ENCODE results near the gene ANKRD17.

GRCh38 chr4:73067971-73068394 is 190.6 kb downstream of the ANKRD17 start:
- TF ChIP-seq, protein P1, sequence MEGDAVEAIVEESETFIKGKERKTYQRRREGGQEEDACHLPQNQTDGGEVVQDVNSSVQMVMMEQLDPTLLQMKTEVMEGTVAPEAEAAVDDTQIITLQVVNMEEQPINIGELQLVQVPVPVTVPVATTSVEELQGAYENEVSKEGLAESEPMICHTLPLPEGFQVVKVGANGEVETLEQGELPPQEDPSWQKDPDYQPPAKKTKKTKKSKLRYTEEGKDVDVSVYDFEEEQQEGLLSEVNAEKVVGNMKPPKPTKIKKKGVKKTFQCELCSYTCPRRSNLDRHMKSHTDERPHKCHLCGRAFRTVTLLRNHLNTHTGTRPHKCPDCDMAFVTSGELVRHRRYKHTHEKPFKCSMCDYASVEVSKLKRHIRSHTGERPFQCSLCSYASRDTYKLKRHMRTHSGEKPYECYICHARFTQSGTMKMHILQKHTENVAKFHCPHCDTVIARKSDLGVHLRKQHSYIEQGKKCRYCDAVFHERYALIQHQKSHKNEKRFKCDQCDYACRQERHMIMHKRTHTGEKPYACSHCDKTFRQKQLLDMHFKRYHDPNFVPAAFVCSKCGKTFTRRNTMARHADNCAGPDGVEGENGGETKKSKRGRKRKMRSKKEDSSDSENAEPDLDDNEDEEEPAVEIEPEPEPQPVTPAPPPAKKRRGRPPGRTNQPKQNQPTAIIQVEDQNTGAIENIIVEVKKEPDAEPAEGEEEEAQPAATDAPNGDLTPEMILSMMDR (conservative IDR thresholded peaks at IDR 0.05; ENCODE audit: low read length) = no peak
- TF ChIP-seq EZH2phosphoT487 (IDR thresholded peaks at IDR 0.05; ENCODE audit: borderline replicate concordance) = no peak
